Endothelial cell (in vitro differentiated cells): ENCODE measurements around the gene LEPR. TPM values are rescaled to one million over a fixed set of nuclear protein-coding genes. Genes with fewer than 3 reads are reported as not detected.
A peak's percentile ranks its signal among the peaks of the same experiment; 100 is the strongest.

ENCODE experiments used
- DNase-seq: peaks from one replicate; pipeline ENCODE4 v3.0.0; 2021; ENCODE audit warnings: low spot score
- H3K27ac Mint-ChIP-seq: one replicate; pipeline ENCODE4 v1.8.0; 2021; ENCODE audit warnings: mixed read lengths, inconsistent platforms; ENCODE audit not compliant: unreplicated experiment
- H3K27me3 Mint-ChIP-seq: one replicate; pipeline ENCODE4 v1.8.0; 2021; ENCODE audit warnings: mild to moderate bottlenecking, moderate library complexity, mixed read lengths, inconsistent platforms; ENCODE audit not compliant: unreplicated experiment
- H3K36me3 Mint-ChIP-seq: one replicate; pipeline ENCODE4 v1.8.0; 2021; ENCODE audit warnings: mild to moderate bottlenecking, low read depth, mixed read lengths, inconsistent platforms; ENCODE audit not compliant: unreplicated experiment
- H3K4me1 Mint-ChIP-seq: one replicate; pipeline ENCODE4 v1.8.0; 2021; ENCODE audit warnings: mild to moderate bottlenecking, mixed read lengths, inconsistent platforms; ENCODE audit not compliant: unreplicated experiment
- H3K4me3 Mint-ChIP-seq: one replicate; pipeline ENCODE4 v1.8.0; 2021; ENCODE audit warnings: mild to moderate bottlenecking, mixed read lengths, inconsistent platforms; ENCODE audit not compliant: unreplicated experiment
- H3K9me3 Mint-ChIP-seq: one replicate; pipeline ENCODE4 v1.8.0; 2021; ENCODE audit warnings: mixed read lengths, inconsistent platforms; ENCODE audit not compliant: unreplicated experiment
- CTCF ChIP-seq: fragments of 200-600 bp; sonication (generic); IDR thresholded peaks from one replicate; pipeline ENCODE4 v1.5.0; 2021; ENCODE audit warnings: antibody characterized with exemption; ENCODE audit not compliant: unreplicated experiment
- total RNA-seq: library from RNA; stranded (reverse); fragmentation: NEBNext Ultra II Directional; extraction: Animal tissue kit (Norgen Biotek cat#: 25700); gene quantifications from one replicate; pipeline ENCODE4 v1.2.1, GENCODE V29; 2021; ENCODE audit not compliant: unreplicated experiment

Gene LEPR
- total RNA-seq, 1 donor from 2014 or later = 8.3 TPM

GRCh38 chr1:65422241-65423203, 2.1 kb downstream of the LEPR start:
- Mint-ChIP-seq H3K4me1 (peaks cover 33% of the 10 kb centered on the region), H3K4me3 (no peak overlapping the region), H3K27me3 (peaks cover 7% of the 10 kb centered on the region), H3K36me3 (peaks cover 27% of the 10 kb centered on the region), H3K9me3 (no peaks in the 10 kb centered on the region), H3K27ac (no peak overlapping the region)
- no peak for TF ChIP-seq CTCF
- no peak for DNase-seq

GRCh38 chr1:65423884-65424572, 3.6 kb downstream of the LEPR start:
- no peak for TF ChIP-seq CTCF
- no peaks in the 10 kb centered on the region for H3K9me3 Mint-ChIP-seq
- H3K4me1 Mint-ChIP-seq = peaks cover 32% of the 10 kb centered on the region
- peak overlapping the region; percentile 52 for H3K4me3 Mint-ChIP-seq
- no peak overlapping the region for H3K27ac Mint-ChIP-seq
- H3K36me3 Mint-ChIP-seq = peaks cover 21% of the 10 kb centered on the region
- no peak for DNase-seq
- H3K27me3 Mint-ChIP-seq = peaks cover 7% of the 10 kb centered on the region

GRCh38 chr1:65424573-65424889, 4.1 kb downstream of the LEPR start:
- no peak for DNase-seq
- no peak for TF ChIP-seq CTCF
- H3K27me3 Mint-ChIP-seq = peaks cover 7% of the 10 kb centered on the region
- H3K9me3 Mint-ChIP-seq = no peaks in the 10 kb centered on the region
- no peak overlapping the region for H3K27ac Mint-ChIP-seq
- peaks cover 21% of the 10 kb centered on the region for H3K36me3 Mint-ChIP-seq
- H3K4me1 Mint-ChIP-seq = peaks cover 33% of the 10 kb centered on the region
- H3K4me3 Mint-ChIP-seq = no peak overlapping the region

- DNase-seq = no peak
- Mint-ChIP-seq H3K27me3 (peaks cover 7% of the 10 kb centered on the region), H3K9me3 (no peaks in the 10 kb centered on the region), H3K4me1 (peaks cover 35% of the 10 kb centered on the region), H3K4me3 (peak overlapping the region; percentile 7), H3K36me3 (peaks cover 21% of the 10 kb centered on the region), H3K27ac (peak overlapping the region; percentile 82)
- no peak for TF ChIP-seq CTCF
Observed at GRCh38 chr1:65425006-65425405, 4.5 kb downstream of the LEPR start.

- Mint-ChIP-seq H3K27me3 (peaks cover 5% of the 10 kb centered on the region), H3K36me3 (peaks cover 21% of the 10 kb centered on the region), H3K4me1 (peaks cover 40% of the 10 kb centered on the region), H3K9me3 (no peaks in the 10 kb centered on the region), H3K4me3 (peak overlapping the region; percentile 7), H3K27ac (peak overlapping the region; percentile 82)
- DNase-seq = no peak
- no peak for TF ChIP-seq CTCF
Observed at GRCh38 chr1:65425697-65426096, 5.2 kb downstream of the LEPR start.
